Right atrium auricular region (tissue), 2 donors: Measurements from ENCODE around the gene TANK. TPM values are rescaled to one million over a fixed set of nuclear protein-coding genes. Genes with fewer than 3 reads are reported as not detected.
"Not testable (repeated sequence)": the region's sequence is repeated elsewhere in the genome, so short reads cannot be mapped to it uniquely, and the experiment has no call there.

Source experiments
- DNase-seq: peaks from one replicate; pipeline ENCODE4 v3.0.0-alpha.2; 2019; ENCODE audit warnings: low spot score
- H3K27ac ChIP-seq, 2 donors: fragments of 200-600 bp; sonication (generic); 1 replicate in 1 of 2; 2 replicates in 1 of 2; pipeline ENCODE4 v1.5.1; 2016 to 2019
- H3K27me3 ChIP-seq, 2 donors: fragments of 200-600 bp; sonication (generic); one replicate each; pipeline versions ENCODE4 v1.5.1 to v1.6.0; 2017 to 2019
- H3K36me3 ChIP-seq: fragments of 200-600 bp; sonication (generic); one replicate; pipeline ENCODE4 v1.5.1; 2016
- H3K4me1 ChIP-seq, 2 donors: fragments of 200-600 bp; sonication (generic); one replicate each; pipeline versions ENCODE4 v1.5.1 to v1.6.0; 2017 to 2019
- H3K4me3 ChIP-seq, 2 donors: fragments of 200-600 bp; sonication (generic); 1 replicate in 1 of 2; 2 replicates in 1 of 2; pipeline ENCODE4 v1.5.1; 2017 to 2019; ENCODE audit warnings: mild to moderate bottlenecking in 1 of 2, moderate library complexity in 1 of 2
- H3K9me3 ChIP-seq, 2 donors: fragments of 200-600 bp; sonication (generic); one replicate each; pipeline ENCODE4 v1.5.1; 2019
- CTCF ChIP-seq, 2 donors: fragments of 200-600 bp; sonication (generic); IDR thresholded peaks; one replicate each; pipeline ENCODE4 v1.5.1; 2019; ENCODE audit warnings: antibody characterized with exemption in 2 of 2
- total RNA-seq, 2 donors: library from RNA; depleted of rRNA; stranded (reverse); fragments of >200 nt; gene quantifications; one replicate each; pipeline ENCODE4 v1.1.0, GENCODE V29; 2016

TANK gene
- total RNA-seq, 2 donors from 2014 or later: 40.2 to 50.9 TPM

DNA sequence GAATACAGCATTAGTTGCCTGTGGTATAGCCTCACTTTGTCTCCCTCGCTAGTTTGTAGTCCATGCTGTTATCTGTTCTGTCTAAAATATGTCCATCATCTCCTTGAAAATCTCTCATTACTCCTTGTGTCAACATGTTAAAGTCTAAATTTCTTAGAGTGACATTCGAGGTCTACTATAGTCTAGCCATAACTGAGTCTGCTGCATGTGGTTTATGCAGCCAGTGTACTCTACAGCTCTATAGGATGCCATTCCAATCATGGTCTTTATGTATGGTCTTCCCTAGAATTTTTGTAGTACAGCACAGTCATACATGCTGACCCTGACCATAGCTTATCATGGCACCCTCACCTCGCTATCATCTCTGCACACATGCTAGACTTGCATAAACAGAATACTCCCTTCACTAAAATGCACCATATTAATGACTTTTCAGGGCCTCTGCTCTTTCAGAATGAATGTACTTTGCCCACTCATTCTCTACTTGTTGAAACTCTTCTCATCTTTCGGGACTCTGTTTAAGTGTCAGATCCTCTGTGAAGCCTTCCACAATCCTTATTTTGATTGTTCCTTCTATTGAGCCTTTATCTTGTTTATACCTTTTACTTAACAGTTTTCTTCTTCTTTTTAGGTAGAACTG lies 12.8 kb downstream of the TANK start:
- Histone ChIP-seq H3K4me1 (peaks cover 0 to 29% of the 10 kb centered on the region in 2 donors), H3K36me3 (no peaks in the 10 kb centered on the region), H3K27ac (no peak overlapping the region), H3K27me3 (no peaks in the 10 kb centered on the region), H3K9me3 (no peaks in the 10 kb centered on the region), H3K4me3 (no peak overlapping the region)
- no peak for TF ChIP-seq CTCF (IDR thresholded peaks at IDR 0.05)
- DNase-seq: no peak

- no peak for DNase-seq
- H3K27me3 ChIP-seq: no peaks in the 10 kb centered on the region
- H3K27ac ChIP-seq: no peak overlapping the region
- H3K4me3 ChIP-seq: no peak overlapping the region
- H3K9me3 ChIP-seq: no peaks in the 10 kb centered on the region
- H3K4me1 ChIP-seq: peaks cover 0 to 29% of the 10 kb centered on the region in 2 donors
- H3K36me3 ChIP-seq: no peaks in the 10 kb centered on the region
- no peak for TF ChIP-seq CTCF (IDR thresholded peaks at IDR 0.05)
Observed at GRCh38 chr2:161173541-161174194, 13.4 kb downstream of the TANK start.

GRCh38 chr2:161177969-161178368 lies 17.7 kb downstream of the TANK start:
- H3K4me1 ChIP-seq: peaks cover 0 to 3% of the 10 kb centered on the region in 2 donors
- no peak overlapping the region for H3K27ac ChIP-seq
- TF ChIP-seq CTCF (IDR thresholded peaks at IDR 0.05): no peak
- no peak for DNase-seq
- no peaks in the 10 kb centered on the region for H3K27me3 ChIP-seq
- no peak overlapping the region for H3K4me3 ChIP-seq
- peaks cover 32% of the 10 kb centered on the region for H3K36me3 ChIP-seq
- no peaks in the 10 kb centered on the region for H3K9me3 ChIP-seq

- no peak overlapping the region for H3K27ac ChIP-seq
- H3K4me3 ChIP-seq: no peak overlapping the region
- H3K9me3 ChIP-seq: no peaks in the 10 kb centered on the region
- no peak for DNase-seq
- H3K27me3 ChIP-seq: no peaks in the 10 kb centered on the region
- H3K36me3 ChIP-seq: peaks cover 32% of the 10 kb centered on the region
- TF ChIP-seq CTCF (IDR thresholded peaks at IDR 0.05): no peak
- H3K4me1 ChIP-seq: peaks cover 0 to 3% of the 10 kb centered on the region in 2 donors
Observed at GRCh38 chr2:161178756-161179155, 18.5 kb downstream of the TANK start.

DNA sequence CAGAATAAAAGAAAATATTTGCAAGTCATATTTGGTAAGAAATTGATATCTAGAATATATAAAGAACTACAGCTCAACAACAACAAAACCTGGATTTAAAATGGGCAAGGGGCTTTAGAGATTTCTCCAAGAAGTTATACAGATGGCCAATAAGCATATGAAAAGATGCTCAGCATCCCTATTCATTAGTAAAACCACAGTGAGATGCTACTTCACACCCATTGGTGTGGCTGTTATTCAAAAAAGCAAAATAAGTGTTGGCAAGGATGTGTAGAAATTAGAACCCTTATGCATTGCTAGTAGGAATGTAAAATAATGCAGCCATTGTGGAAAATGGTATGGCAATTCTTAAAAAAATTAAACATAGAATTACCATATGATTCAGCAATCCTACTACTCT lies 29.8 kb downstream of the TANK start:
- no peaks in the 10 kb centered on the region for H3K36me3 ChIP-seq

GRCh38 chr2:161195602-161196001 lies 35.4 kb downstream of the TANK start:
- not testable (repeated sequence) for H3K36me3 ChIP-seq, DNase-seq, H3K4me3 ChIP-seq, H3K27ac ChIP-seq, H3K9me3 ChIP-seq, H3K4me1 ChIP-seq, H3K27me3 ChIP-seq

More for the DNA sequence above, 29.8 kb downstream of the TANK start:
- Histone ChIP-seq H3K4me3 (no peak overlapping the region), H3K27ac (no peak overlapping the region), H3K4me1 (no peaks in the 10 kb centered on the region), H3K27me3 (no peaks in the 10 kb centered on the region), H3K9me3 (no peaks in the 10 kb centered on the region)
- TF ChIP-seq CTCF (IDR thresholded peaks at IDR 0.05): no peak
- DNase-seq: no peak
